ENCODE data around the gene ENC1.

DNA sequence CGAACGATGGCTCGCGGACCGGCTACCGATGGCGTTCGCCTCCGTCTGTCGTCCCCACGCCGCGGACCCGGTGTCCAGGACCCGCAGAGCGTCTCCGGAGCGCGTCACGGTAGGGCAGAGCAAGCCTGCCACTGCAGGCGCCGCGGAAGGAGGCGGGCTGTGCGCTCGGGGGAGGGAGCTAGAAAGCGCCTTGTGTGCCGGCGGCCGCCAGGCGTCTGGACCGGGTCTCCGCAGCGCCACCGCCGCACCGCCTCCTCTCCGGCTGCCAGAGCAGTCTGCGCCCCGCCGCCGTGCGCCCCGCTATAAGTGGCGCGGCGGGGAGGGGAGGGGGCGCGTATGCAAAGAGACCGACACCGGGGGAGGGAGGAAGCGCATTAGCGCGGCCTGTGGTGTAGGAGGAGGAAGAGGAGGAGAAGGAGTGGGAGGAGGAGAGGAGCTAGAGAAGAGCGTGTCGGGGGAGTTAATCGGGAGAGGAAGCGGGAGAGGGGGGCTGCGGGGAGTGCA, at the start of gene ENC1:
- TF ChIP-seq EZH2 (IDR thresholded peaks at IDR 0.05; ENCODE audit: low read length, unreplicated experiment) (no peak), CTCF (conservative IDR thresholded peaks at IDR 0.05; ENCODE audit: low read depth, low read length) (peak; percentile 46)
